IPS-15b (cell line): ENCODE measurements around the gene SEBOX.

Source experiments
- H3K27me3 ChIP-seq: one replicate; pipeline ENCODE4 v1.6.1; 2013; ENCODE audit warnings: low read length; ENCODE audit not compliant: control insufficient read depth, insufficient read depth
- H3K36me3 ChIP-seq: one replicate; pipeline ENCODE4 v1.6.1; 2013; ENCODE audit warnings: low read length; ENCODE audit not compliant: control insufficient read depth, insufficient read depth
- H3K4me1 ChIP-seq: one replicate; pipeline ENCODE4 v1.6.1; 2013; ENCODE audit warnings: mild to moderate bottlenecking, low read length; ENCODE audit not compliant: control insufficient read depth, insufficient read depth
- H3K4me3 ChIP-seq: one replicate; pipeline ENCODE4 v1.5.1; 2013; ENCODE audit warnings: low read depth, low read length
- H3K9ac ChIP-seq: one replicate; pipeline ENCODE4 v1.6.1; 2013; ENCODE audit warnings: low read depth, mild to moderate bottlenecking, low read length
- H3K9me3 ChIP-seq: one replicate; pipeline ENCODE4 v1.6.1; 2013; ENCODE audit warnings: mild to moderate bottlenecking, low read length; ENCODE audit not compliant: control insufficient read depth, insufficient read depth

Gene SEBOX

GRCh38 chr17:28363776-28364650 lies 986 bp downstream of the SEBOX start:
- no peaks in the 10 kb centered on the region for H3K27me3 ChIP-seq
- H3K36me3 ChIP-seq = peaks cover 9% of the 10 kb centered on the region
- no peak overlapping the region for H3K9ac ChIP-seq
- no peaks in the 10 kb centered on the region for H3K9me3 ChIP-seq
- no peaks in the 10 kb centered on the region for H3K4me1 ChIP-seq
- no peak overlapping the region for H3K4me3 ChIP-seq

- Histone ChIP-seq H3K9ac (no peak overlapping the region), H3K27me3 (no peaks in the 10 kb centered on the region), H3K4me3 (no peak overlapping the region), H3K36me3 (peaks cover 9% of the 10 kb centered on the region), H3K4me1 (peaks cover 3% of the 10 kb centered on the region), H3K9me3 (no peaks in the 10 kb centered on the region)
Observed at GRCh38 chr17:28363186-28363585, 1.8 kb downstream of the SEBOX start.

GRCh38 chr17:28357901-28358197 lies 7.2 kb downstream of the SEBOX start:
- peaks cover 15% of the 10 kb centered on the region for H3K36me3 ChIP-seq
- no peaks in the 10 kb centered on the region for H3K9me3 ChIP-seq
- H3K4me3 ChIP-seq = peak overlapping the region; percentile 95
- H3K27me3 ChIP-seq = no peaks in the 10 kb centered on the region
- peak overlapping the region; percentile 91 for H3K9ac ChIP-seq
- H3K4me1 ChIP-seq = peaks cover 3% of the 10 kb centered on the region

GRCh38 chr17:28357061-28357900 lies 7.7 kb downstream of the SEBOX start, which contains the start of gene POLDIP2:
Gene POLDIP2 (minus strand): TSS chr17:28357527. CDS start chr17:28357448, 79 bp downstream.
- peaks cover 17% of the 10 kb centered on the region for H3K36me3 ChIP-seq
- H3K27me3 ChIP-seq = no peaks in the 10 kb centered on the region
- peak within 1 kb of the TSS; percentile 95 for H3K4me3 ChIP-seq
- peak within 1 kb of the TSS; percentile 92 for H3K9ac ChIP-seq
- H3K9me3 ChIP-seq = no peaks in the 10 kb centered on the region
- peaks cover 3% of the 10 kb centered on the region for H3K4me1 ChIP-seq

- H3K36me3 ChIP-seq = peaks cover 50% of the 10 kb centered on the region
- no peaks in the 10 kb centered on the region for H3K27me3 ChIP-seq
- no peak overlapping the region for H3K4me3 ChIP-seq
- no peaks in the 10 kb centered on the region for H3K9me3 ChIP-seq
- no peaks in the 10 kb centered on the region for H3K4me1 ChIP-seq
- H3K9ac ChIP-seq = no peak overlapping the region
Observed at GRCh38 chr17:28350271-28350670, 14.7 kb downstream of the SEBOX start.

GRCh38 chr17:28348979-28349378 lies 16.0 kb downstream of the SEBOX start:
- Histone ChIP-seq H3K4me1 (no peaks in the 10 kb centered on the region), H3K9me3 (no peaks in the 10 kb centered on the region), H3K4me3 (no peak overlapping the region), H3K9ac (no peak overlapping the region), H3K27me3 (no peaks in the 10 kb centered on the region), H3K36me3 (peaks cover 57% of the 10 kb centered on the region)

- Histone ChIP-seq H3K9ac (no peak overlapping the region), H3K36me3 (peaks cover 53% of the 10 kb centered on the region), H3K9me3 (no peaks in the 10 kb centered on the region), H3K4me1 (no peaks in the 10 kb centered on the region), H3K4me3 (no peak overlapping the region), H3K27me3 (no peaks in the 10 kb centered on the region)
Observed at GRCh38 chr17:28347261-28347891, 17.6 kb downstream of the SEBOX start.

GRCh38 chr17:28346746-28347246 lies 18.2 kb downstream of the SEBOX start:
- Histone ChIP-seq H3K9me3 (no peaks in the 10 kb centered on the region), H3K4me1 (no peaks in the 10 kb centered on the region), H3K27me3 (no peaks in the 10 kb centered on the region), H3K4me3 (no peak overlapping the region), H3K36me3 (peaks cover 55% of the 10 kb centered on the region), H3K9ac (no peak overlapping the region)

- H3K9ac ChIP-seq = no peak overlapping the region
- peaks cover 49% of the 10 kb centered on the region for H3K36me3 ChIP-seq
- no peak overlapping the region for H3K4me3 ChIP-seq
- H3K9me3 ChIP-seq = no peaks in the 10 kb centered on the region
- no peaks in the 10 kb centered on the region for H3K27me3 ChIP-seq
- H3K4me1 ChIP-seq = no peaks in the 10 kb centered on the region
Observed at GRCh38 chr17:28346199-28346580, 18.8 kb downstream of the SEBOX start.

GRCh38 chr17:28345419-28346198 lies 19.4 kb downstream of the SEBOX start:
- H3K4me1 ChIP-seq = no peaks in the 10 kb centered on the region
- H3K9me3 ChIP-seq = no peaks in the 10 kb centered on the region
- H3K4me3 ChIP-seq = no peak overlapping the region
- no peak overlapping the region for H3K9ac ChIP-seq
- H3K27me3 ChIP-seq = no peaks in the 10 kb centered on the region
- H3K36me3 ChIP-seq = peaks cover 44% of the 10 kb centered on the region

GRCh38 chr17:28344435-28344901 lies 20.5 kb downstream of the SEBOX start:
- Histone ChIP-seq H3K9me3 (no peaks in the 10 kb centered on the region), H3K27me3 (no peaks in the 10 kb centered on the region), H3K9ac (no peak overlapping the region), H3K36me3 (peaks cover 51% of the 10 kb centered on the region), H3K4me1 (no peaks in the 10 kb centered on the region), H3K4me3 (no peak overlapping the region)
